NCI-H446 (cell line): ENCODE results near the gene EPB41L4B.
"Not testable (repeated sequence)": the region's sequence is repeated elsewhere in the genome, so short reads cannot be mapped to it uniquely, and the experiment has no call there.

ENCODE experiments used
- DNase-seq, 2 experiments: peaks; one replicate each; lab custom pipeline; 2025; lab: John Stamatoyannopoulos, UW

The EPB41L4B gene

GRCh38 chr9:109163194-109163593, 157.7 kb downstream of the EPB41L4B start:
- no peak for DNase-seq

GRCh38 chr9:109162677-109163076, 158.2 kb downstream of the EPB41L4B start:
- no peak for DNase-seq

- DNase-seq, result no peak
Observed at GRCh38 chr9:109161471-109161870, 159.4 kb downstream of the EPB41L4B start.

GRCh38 chr9:109159583-109159982, 161.3 kb downstream of the EPB41L4B start:
- no peak for DNase-seq

GRCh38 chr9:109158651-109159050, 162.2 kb downstream of the EPB41L4B start:
- DNase-seq, result peak in 1 of 2 experiments; percentile 48

GRCh38 chr9:109156708-109157107, 164.2 kb downstream of the EPB41L4B start:
- DNase-seq, result no peak

GRCh38 chr9:109150925-109151545, 169.8 kb downstream of the EPB41L4B start:
- DNase-seq, result no peak

- no peak for DNase-seq
Observed at GRCh38 chr9:109149722-109150121, 171.1 kb downstream of the EPB41L4B start.

GRCh38 chr9:109149089-109149488, 171.8 kb downstream of the EPB41L4B start:
- DNase-seq, result no peak

GRCh38 chr9:109145051-109145450, 175.8 kb downstream of the EPB41L4B start:
- DNase-seq, result no peak

GRCh38 chr9:109143881-109144562, 176.8 kb downstream of the EPB41L4B start:
- no peak for DNase-seq

GRCh38 chr9:109141375-109141774, 179.5 kb downstream of the EPB41L4B start:
- no peak for DNase-seq

- DNase-seq, result no peak
Observed at GRCh38 chr9:109139851-109140250, 181.0 kb downstream of the EPB41L4B start.

- DNase-seq, result no peak
Observed at GRCh38 chr9:109138421-109138820, 182.4 kb downstream of the EPB41L4B start.

- DNase-seq, result no peak
Observed at GRCh38 chr9:109134167-109134578, 186.7 kb downstream of the EPB41L4B start.

- DNase-seq, result no peak
Observed at GRCh38 chr9:109133533-109133932, 187.3 kb downstream of the EPB41L4B start.

GRCh38 chr9:109132567-109133021, 188.3 kb downstream of the EPB41L4B start:
- no peak for DNase-seq

GRCh38 chr9:109129470-109130197, 191.2 kb downstream of the EPB41L4B start:
- DNase-seq, result no peak

- not testable (repeated sequence) for DNase-seq
Observed at GRCh38 chr9:109126671-109127070, 194.2 kb downstream of the EPB41L4B start.

- DNase-seq, result no peak
Observed at GRCh38 chr9:109124121-109124520, 196.7 kb downstream of the EPB41L4B start.

GRCh38 chr9:109122726-109123621, 197.9 kb downstream of the EPB41L4B start:
- DNase-seq, result no peak
